SKM-1 (cell line): ENCODE results near the gene GPER1.
"Not testable (repeated sequence)": the region's sequence is repeated elsewhere in the genome, so short reads cannot be mapped to it uniquely, and the experiment has no call there.

Source experiments
- DNase-seq: peaks from one replicate; lab custom pipeline; 2025; ENCODE audit not compliant: unreplicated experiment; lab: John Stamatoyannopoulos, UW

GPER1 gene

DNA sequence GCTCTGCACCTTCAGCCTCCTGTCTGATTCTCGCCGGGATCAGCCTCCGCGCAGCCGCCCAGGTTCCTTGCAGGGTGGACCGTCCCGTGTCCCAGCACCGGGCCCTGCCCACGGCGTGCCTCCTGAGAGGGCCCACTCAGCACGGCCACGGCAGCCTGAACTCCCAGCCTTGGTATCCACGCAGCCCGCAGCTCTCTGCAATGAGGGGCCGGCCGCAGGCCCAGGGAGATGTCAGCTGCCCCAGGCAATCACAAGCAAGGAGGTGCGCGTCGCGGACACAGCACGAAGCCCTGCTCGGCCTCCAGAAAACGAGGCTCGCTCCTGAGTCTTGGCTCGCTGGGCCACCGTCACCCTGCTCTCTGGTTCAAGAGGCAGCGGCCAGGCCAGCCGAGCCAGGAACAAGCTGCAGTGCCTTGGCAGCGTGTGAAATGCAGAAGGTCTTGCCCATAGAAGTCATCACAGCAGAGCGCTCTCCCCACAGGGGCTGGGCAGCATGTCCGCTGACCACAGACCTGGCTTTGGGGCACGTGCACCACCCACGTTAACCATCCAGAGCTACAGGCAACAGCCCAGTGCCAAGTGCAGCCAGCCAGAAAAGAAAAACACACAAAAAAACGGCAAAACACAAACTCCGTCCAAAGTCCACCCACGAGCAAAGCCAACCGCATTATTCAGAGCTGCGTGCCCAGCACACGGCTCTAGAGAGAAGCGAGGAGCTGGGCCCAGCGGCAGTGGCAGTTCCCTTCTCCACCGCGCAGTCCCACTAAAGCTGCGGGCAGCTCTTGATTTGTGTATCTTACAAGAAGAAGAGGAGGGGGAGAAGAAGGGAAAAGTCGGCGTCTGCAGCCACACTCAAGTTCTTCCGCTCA lies 13.9 kb downstream of the GPER1 start:
- DNase-seq = no peak

GRCh38 chr7:1103009-1103788 lies 15.3 kb downstream of the GPER1 start:
- no peak for DNase-seq

DNA sequence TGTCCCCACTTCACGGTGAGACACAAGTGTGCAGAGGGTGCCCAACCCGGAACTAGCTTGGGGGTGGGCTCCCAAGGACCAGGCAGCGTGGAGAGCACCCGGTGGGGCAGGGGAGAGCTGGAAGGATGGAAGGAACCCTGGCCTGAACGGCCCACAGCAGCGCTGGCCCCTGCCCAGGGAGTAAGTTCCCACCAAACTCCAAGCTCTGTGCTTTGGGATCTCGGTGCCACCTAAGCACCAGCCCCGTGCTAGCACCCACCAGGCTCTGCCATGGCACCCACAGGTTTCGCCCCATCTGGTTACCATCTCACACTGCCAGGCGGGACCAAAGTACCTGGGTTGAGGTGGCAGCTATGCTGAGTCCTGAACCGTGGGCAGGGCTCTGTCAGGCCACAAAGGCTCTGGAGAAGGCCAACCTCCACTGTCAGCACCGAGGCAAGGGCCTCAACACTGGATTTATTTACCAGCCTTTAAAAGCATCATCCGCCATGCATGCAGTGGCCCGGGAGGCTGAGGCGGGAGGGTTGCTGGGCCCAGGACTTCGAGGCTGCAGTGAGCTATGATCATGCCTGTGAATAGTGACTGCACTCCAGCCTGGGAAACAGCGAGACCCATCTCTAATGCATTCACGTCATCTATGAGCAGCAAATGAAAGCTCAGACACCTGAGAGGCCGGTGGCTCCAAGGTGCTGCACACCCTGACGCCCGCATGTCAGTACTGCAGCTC lies 16.0 kb downstream of the GPER1 start:
- no peak for DNase-seq

DNA sequence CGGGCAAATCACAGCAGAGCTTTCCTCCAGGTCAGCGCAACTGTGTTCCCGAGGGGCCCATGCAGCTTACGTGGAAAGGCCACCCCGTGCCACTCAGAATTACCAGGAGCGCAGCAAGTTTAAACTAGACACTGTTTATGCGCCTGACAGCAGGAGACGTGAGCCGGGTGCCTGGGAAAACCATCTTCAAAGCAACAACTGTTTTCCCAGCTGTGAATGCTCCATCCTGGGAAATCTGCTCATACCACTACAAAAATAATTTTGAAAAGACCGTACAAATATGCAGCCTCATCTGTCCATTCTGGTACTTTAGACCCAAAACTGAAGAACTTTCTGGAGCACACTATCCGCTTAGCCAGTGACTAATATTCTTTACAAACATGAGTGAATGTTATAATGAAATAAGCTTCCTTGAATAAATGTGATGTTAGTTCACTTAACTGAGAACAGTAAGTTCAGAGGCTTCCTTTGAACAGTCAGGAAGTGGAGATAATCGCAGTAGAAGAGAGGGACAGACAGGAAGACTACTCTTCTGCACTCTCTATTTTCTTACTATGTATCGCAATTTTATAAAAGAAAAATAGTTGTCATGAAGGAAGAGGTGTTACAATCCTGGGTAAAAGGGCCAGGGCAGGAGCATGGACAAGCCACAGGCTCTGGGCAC lies 16.7 kb downstream of the GPER1 start:
- DNase-seq = no peak

DNA sequence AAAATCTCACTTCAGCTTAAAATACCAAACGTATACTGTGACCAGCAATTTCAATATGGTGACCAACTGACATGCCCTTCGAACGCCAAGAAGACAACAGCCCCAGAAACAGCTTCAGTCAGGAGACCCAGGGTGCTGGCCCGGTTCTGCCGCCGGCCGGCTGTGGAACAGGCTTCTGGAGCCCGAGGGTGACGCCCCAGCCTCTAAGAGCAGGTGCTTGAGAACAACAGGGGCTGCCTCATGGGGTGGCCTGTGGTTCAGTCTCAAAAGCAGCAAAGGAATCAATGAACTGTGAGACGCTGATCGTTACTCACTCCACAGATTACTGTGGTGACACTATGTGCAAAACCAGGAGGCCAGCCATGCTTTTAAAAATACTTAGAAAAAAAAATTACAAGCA lies 17.3 kb downstream of the GPER1 start:
- DNase-seq = no peak

- DNase-seq = no peak
Observed at GRCh38 chr7:1106063-1106792, 18.3 kb downstream of the GPER1 start.

GRCh38 chr7:1106793-1107421 lies 19.0 kb downstream of the GPER1 start:
- no peak for DNase-seq

- no peak for DNase-seq
Observed at GRCh38 chr7:1108264-1108920, 20.5 kb downstream of the GPER1 start.

DNA sequence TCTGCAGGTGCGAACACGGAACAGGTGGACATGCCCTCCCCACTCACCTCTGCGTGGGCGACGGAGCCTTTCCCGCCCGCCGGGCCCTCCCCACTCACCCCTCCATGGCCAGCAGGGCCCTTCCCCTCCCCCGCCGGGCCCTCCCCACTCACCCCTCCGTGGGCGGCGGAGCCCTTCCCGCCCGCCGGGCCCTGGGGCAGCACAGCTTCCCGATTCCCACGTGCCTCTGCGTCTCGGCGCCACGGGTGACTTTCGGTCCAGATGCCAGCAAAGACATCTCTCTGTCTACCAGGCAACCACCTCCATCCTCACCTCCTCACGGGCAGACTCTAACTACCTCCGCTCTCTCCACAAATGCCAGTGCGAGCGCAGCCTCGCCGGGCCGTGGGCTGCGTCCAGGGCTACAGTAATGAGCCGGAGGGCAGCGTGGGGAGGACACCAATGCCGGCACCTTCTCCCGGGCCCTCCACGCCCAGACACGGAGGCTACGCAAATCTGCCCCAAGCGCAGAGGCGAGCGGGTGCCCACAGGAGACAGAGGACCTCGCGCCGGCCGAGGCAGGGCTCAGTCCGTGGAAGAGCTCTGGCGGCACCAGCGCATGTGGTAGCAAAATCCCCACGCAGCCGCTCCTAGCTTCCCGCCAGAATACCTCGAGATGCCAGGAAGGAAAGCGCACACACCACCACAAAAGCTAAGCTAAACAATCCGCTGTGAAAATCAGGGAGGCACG lies 21.8 kb downstream of the GPER1 start:
- DNase-seq = no peak

- no peak for DNase-seq
Observed at GRCh38 chr7:1110358-1110757, 22.4 kb downstream of the GPER1 start.

DNA sequence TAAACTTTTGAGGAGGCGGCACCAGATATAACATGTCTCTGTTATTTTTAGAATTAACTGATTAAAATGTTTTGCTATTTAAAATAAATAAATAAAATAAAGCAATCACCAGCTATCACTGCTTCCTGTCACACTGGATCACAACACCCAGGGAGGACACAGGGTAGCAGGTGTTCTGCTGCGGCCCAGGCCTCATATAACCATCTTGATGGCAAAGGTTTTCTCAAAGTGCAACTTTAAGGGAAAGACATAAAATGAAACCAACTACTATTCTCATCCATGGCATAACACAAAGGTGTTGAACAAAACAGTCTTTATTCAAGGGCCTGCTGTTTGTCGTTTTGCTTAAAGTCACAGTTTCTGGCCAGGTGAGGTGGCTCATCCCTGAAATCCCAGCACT lies 23.2 kb downstream of the GPER1 start:
- DNase-seq = no peak

GRCh38 chr7:1112109-1112508 lies 24.2 kb downstream of the GPER1 start:
- no peak for DNase-seq

DNA sequence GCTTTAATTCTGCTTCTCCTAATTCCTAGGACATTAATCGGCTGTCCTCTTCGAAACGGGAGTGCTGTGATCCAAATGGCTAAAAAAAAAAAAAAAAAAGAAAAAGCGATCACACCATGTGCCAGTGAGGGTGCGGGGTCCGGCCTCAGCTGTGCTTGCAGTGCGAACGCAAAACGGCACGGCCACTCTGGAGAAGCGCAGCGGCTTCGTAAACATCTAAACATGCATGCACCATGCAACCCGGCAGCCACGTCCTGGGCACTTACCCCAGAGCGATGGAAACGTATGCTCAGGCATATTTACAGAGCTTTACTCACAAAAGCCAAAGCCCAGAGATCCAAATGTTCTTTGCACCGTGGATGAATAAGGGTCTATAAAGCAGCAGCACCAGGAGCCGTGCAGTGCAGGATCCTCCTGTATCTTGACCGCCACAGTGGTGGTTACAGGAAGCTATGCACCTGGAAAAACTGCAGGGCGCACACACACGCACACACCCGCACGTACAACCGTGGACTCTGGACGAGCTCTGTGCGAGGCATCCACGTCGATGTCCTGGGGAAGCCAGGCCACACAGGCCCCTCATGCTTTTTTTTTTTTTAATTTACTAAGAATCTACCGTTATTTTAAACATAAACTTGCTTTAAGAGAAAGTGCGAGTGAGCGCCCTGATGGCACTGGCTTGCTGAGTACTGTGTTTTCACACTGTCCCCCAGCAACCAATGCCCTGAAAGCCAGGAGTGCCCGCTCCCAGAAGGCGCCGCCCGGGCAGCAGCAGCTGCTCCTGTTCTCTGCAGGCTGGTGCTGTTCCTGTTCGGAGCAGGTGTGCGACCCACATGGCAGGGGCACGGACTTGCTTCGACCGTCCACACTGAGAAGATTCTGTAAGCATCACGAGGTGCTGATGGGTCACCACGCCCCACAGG lies 25.0 kb downstream of the GPER1 start:
- no peak for DNase-seq

DNA sequence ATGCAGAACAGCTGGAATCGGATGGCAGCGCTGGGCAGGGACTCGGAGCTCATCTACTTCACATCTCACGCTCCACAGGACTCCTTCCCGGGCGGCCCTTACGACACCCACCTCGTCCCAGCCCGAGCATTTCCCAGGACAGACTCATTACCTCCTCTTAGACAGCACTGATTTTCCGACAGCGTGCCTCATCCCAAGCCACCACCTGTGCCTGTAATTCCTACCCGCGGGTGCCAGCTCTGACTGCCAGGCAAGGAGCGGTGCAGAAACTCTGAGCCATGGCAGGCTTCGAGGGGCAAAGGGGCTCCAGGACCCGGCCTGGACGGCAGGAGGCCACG lies 25.6 kb downstream of the GPER1 start:
- no peak for DNase-seq

- no peak for DNase-seq
Observed at GRCh38 chr7:1114088-1114487, 26.2 kb downstream of the GPER1 start.

DNA sequence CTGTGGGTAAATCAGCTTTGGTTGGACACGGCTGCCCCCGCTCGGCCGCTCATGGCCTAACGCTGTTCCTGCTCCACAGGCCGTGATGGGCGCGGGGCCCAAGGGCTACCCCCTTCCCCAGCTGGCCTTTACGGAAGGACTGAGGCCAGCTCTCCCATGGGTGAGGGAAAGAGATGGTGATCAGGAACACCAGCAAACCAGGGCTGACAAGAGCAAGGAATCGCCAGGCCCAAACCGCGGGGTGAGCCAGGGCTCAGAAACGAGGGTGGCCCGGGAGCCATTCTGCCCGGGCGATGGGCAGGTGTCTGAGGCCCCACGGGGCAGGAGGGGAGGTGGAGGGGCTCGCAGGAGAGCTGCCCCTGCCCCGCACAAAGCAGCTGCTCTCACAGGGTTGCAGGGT lies 26.6 kb downstream of the GPER1 start:
- no peak for DNase-seq

DNA sequence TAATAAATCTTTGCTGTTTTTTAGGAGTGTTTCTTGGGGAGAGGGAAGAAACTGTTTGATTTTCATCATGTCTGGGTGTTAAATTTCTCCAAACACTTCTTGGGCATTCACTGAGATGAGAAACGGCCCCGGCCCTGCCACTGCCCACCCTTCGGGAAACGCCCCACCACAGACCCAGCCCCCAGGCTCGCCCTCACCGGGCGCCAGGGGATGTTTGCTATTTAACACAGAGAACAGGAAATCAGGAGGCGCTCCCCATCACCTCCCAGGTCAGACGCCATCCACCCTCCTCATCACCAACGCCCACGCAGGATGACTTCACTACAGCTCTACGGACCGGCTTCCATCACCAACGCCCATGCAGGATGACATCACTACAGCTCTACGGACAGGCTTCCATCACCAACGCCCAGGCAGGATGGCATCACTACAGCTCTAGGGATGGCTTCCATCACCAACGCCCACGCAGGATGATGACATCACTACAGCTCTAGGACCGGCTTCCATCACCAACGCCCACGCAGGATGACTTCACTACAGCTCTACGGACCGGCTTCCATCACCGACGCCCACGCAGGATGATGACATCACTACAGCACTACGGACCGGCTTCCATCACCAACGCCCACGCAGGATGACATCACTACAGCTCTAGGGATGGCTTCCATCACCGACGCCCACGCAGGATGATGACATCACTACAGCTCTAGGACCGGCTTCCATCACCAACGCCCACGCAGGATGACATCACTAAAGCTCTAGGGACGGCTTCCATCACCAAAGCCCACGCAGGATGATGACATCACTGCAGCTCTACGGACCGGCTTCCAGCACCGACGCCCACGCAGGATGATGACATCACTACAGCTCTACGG lies 27.5 kb downstream of the GPER1 start:
- DNase-seq = not testable (repeated sequence)
